ENCODE results near the gene SCN4A. TPM values are rescaled to one million over a fixed set of nuclear protein-coding genes. Genes with fewer than 3 reads are reported as not detected.

SCN4A gene
- total RNA-seq, 3 donors from 2014 or later = 0.05 to 0.14 TPM; not detected in 1

GRCh38 chr17:63996430-63997182, 23.9 kb upstream of the SCN4A start:
- Mint-ChIP-seq H3K27me3 (ENCODE audit: low read depth) (no peaks in the 10 kb centered on the region), H3K4me1 (ENCODE audit: low read depth) (peaks cover 50% of the 10 kb centered on the region), H3K4me3 (no peak overlapping the region), H3K9me3 (no peaks in the 10 kb centered on the region), H3K36me3 (ENCODE audit: insufficient read depth) (no peaks in the 10 kb centered on the region)
- ATAC-seq (no peak), DNase-seq (no peak)

- Mint-ChIP-seq H3K36me3 (ENCODE audit: insufficient read depth) (no peaks in the 10 kb centered on the region), H3K27me3 (ENCODE audit: low read depth) (no peaks in the 10 kb centered on the region), H3K4me3 (no peak overlapping the region), H3K9me3 (no peaks in the 10 kb centered on the region), H3K4me1 (ENCODE audit: low read depth) (peaks cover 57% of the 10 kb centered on the region)
- ATAC-seq (no peak), DNase-seq (no peak)
These were observed 22.9 kb upstream of the SCN4A start for GRCh38 chr17:63995626-63996025.

GRCh38 chr17:63993368-63993985, 20.8 kb upstream of the SCN4A start:
- peaks cover 54% of the 10 kb centered on the region for H3K4me1 Mint-ChIP-seq (ENCODE audit: low read depth)

DNA sequence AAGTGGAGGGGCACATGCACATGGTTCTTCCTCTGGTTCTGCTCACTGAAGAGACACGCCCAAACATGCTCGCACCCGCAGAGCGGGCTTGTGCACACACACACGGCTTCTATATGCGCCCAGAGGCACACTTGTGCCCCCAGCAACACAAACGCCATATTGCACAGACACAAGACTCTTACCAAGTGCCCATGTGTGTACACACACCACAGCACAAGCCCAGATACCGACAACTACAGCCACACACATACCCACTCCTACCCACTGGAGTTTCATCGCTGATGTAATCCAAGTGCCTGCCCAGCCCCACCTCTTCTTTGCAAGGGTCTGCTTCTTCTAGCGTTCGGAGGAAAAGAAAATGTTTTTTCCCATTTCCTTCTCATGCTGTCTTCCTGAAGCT, 18.9 kb upstream of the SCN4A start:
- H3K4me3 Mint-ChIP-seq = no peak overlapping the region
- no peak for DNase-seq
- peaks cover 46% of the 10 kb centered on the region for H3K4me1 Mint-ChIP-seq (ENCODE audit: low read depth)
- no peaks in the 10 kb centered on the region for H3K27me3 Mint-ChIP-seq (ENCODE audit: low read depth)
- no peak for ATAC-seq
- no peaks in the 10 kb centered on the region for H3K36me3 Mint-ChIP-seq (ENCODE audit: insufficient read depth)
- H3K9me3 Mint-ChIP-seq = no peaks in the 10 kb centered on the region

More at GRCh38 chr17:63993368-63993985, 20.8 kb upstream of the SCN4A start:
- DNase-seq (no peak), ATAC-seq (no peak)
- Mint-ChIP-seq H3K4me3 (no peak overlapping the region), H3K27me3 (ENCODE audit: low read depth) (no peaks in the 10 kb centered on the region), H3K9me3 (no peaks in the 10 kb centered on the region), H3K36me3 (ENCODE audit: insufficient read depth) (no peaks in the 10 kb centered on the region)

GRCh38 chr17:63989622-63990345, 17.1 kb upstream of the SCN4A start:
- Mint-ChIP-seq H3K9me3 (no peaks in the 10 kb centered on the region), H3K27me3 (ENCODE audit: low read depth) (no peaks in the 10 kb centered on the region), H3K36me3 (ENCODE audit: insufficient read depth) (no peaks in the 10 kb centered on the region), H3K4me3 (no peak overlapping the region), H3K4me1 (ENCODE audit: low read depth) (peaks cover 56% of the 10 kb centered on the region)
- no peak for DNase-seq
- ATAC-seq = no peak

- H3K36me3 Mint-ChIP-seq (ENCODE audit: insufficient read depth) = no peaks in the 10 kb centered on the region
- peaks cover 54% of the 10 kb centered on the region for H3K4me1 Mint-ChIP-seq (ENCODE audit: low read depth)
- no peak overlapping the region for H3K4me3 Mint-ChIP-seq
These were observed 16.3 kb upstream of the SCN4A start for GRCh38 chr17:63988741-63989621.

DNA sequence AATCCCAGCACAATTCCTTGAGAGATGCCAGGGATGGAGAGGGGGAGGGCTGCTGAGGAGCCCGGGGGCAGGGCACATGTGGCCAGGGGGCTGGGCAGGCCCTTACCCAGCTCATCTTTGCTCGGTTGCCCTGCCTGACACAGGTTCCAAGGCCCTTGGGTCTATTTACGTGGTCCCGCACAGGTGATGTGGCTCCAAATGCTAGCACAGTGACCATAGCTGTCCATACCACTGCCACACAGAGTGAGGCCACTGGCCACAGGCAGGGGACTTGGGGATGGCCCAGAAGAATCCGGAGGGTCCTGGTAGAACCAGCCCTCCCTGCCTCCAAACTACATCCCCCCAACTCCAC, 15.4 kb upstream of the SCN4A start:
- Mint-ChIP-seq H3K36me3 (ENCODE audit: insufficient read depth) (no peaks in the 10 kb centered on the region), H3K4me3 (no peak overlapping the region), H3K4me1 (ENCODE audit: low read depth) (peaks cover 47% of the 10 kb centered on the region), H3K9me3 (no peaks in the 10 kb centered on the region), H3K27me3 (ENCODE audit: low read depth) (no peaks in the 10 kb centered on the region)
- DNase-seq (no peak), ATAC-seq (no peak)

More at GRCh38 chr17:63988741-63989621, 16.3 kb upstream of the SCN4A start:
- H3K27me3 Mint-ChIP-seq (ENCODE audit: low read depth) = no peaks in the 10 kb centered on the region
- H3K9me3 Mint-ChIP-seq = no peaks in the 10 kb centered on the region
- no peak for ATAC-seq
- no peak for DNase-seq

DNA sequence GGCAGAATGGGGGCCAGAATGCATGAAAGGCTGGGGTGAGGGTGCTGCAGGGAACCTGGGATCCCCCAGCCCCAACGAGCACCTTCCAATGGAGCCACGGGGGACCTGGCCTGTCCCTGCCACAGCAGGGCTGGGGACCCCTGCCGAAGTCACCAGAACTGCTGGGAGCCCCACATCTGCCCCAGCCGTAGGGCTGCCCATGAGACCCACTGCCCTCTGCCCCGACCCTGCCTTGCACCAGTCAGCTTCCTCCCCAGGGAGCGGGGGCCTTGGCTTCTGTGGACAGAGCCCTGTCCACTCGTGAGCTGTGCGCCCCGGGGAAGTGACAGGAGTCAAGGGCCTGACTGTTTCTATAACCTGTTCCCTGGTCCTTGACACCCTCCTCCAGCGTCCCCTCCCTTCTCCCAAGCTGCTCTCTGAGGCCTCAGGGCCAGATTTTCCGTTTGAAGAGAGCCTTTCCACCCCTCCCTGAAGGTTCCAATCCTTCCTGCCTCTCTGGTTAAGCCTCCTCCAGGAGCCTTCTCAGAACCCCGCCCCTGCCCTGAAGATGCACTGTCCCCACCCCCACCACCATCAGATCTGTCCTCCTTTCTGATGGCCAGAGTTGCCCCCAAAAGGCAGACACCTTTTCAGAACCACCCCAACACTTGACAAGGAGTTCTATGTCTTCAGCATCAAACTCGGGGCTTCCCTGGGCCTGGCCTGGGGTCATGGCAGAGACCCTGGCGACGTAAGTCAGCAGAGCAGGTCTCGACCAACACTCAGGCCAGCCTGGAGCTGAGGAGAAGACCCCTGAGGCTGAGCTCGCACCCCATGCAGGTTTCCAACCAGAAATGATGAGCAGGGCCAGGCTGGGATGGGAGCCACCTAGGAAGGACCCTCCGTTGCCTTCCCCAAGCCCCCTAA, 14.8 kb upstream of the SCN4A start:
- no peak for DNase-seq
- peaks cover 44% of the 10 kb centered on the region for H3K4me1 Mint-ChIP-seq (ENCODE audit: low read depth)
- H3K9me3 Mint-ChIP-seq = peaks cover 5% of the 10 kb centered on the region
- no peak overlapping the region for H3K4me3 Mint-ChIP-seq
- H3K27me3 Mint-ChIP-seq (ENCODE audit: low read depth) = no peaks in the 10 kb centered on the region
- no peaks in the 10 kb centered on the region for H3K36me3 Mint-ChIP-seq (ENCODE audit: insufficient read depth)
- ATAC-seq = no peak

- Mint-ChIP-seq H3K4me3 (no peak overlapping the region), H3K9me3 (peaks cover 10% of the 10 kb centered on the region), H3K4me1 (ENCODE audit: low read depth) (peaks cover 37% of the 10 kb centered on the region), H3K27me3 (ENCODE audit: low read depth) (no peaks in the 10 kb centered on the region), H3K36me3 (ENCODE audit: insufficient read depth) (no peaks in the 10 kb centered on the region)
- ATAC-seq = no peak
- no peak for DNase-seq
These were observed 14.1 kb upstream of the SCN4A start for GRCh38 chr17:63986821-63987220.

GRCh38 chr17:63985387-63986140, 12.8 kb upstream of the SCN4A start:
- Mint-ChIP-seq H3K4me1 (ENCODE audit: low read depth) (peaks cover 28% of the 10 kb centered on the region), H3K36me3 (ENCODE audit: insufficient read depth) (no peaks in the 10 kb centered on the region), H3K4me3 (no peak overlapping the region), H3K27me3 (ENCODE audit: low read depth) (no peaks in the 10 kb centered on the region), H3K9me3 (peaks cover 12% of the 10 kb centered on the region)
- no peak for DNase-seq
- peak; percentile 16 to 22 for ATAC-seq

GRCh38 chr17:63984651-63985386, 12.1 kb upstream of the SCN4A start:
- Mint-ChIP-seq H3K4me3 (no peak overlapping the region), H3K4me1 (ENCODE audit: low read depth) (peaks cover 21% of the 10 kb centered on the region), H3K9me3 (peaks cover 12% of the 10 kb centered on the region), H3K27me3 (ENCODE audit: low read depth) (no peaks in the 10 kb centered on the region), H3K36me3 (ENCODE audit: insufficient read depth) (no peaks in the 10 kb centered on the region)
- ATAC-seq = peak; percentile 94
- peak; percentile 49 for DNase-seq

- no peak for DNase-seq
- no peaks in the 10 kb centered on the region for H3K36me3 Mint-ChIP-seq (ENCODE audit: insufficient read depth)
- H3K9me3 Mint-ChIP-seq = peaks cover 12% of the 10 kb centered on the region
- H3K4me1 Mint-ChIP-seq (ENCODE audit: low read depth) = peaks cover 18% of the 10 kb centered on the region
- no peaks in the 10 kb centered on the region for H3K27me3 Mint-ChIP-seq (ENCODE audit: low read depth)
- H3K4me3 Mint-ChIP-seq = no peak overlapping the region
- ATAC-seq = no peak
These were observed 11.5 kb upstream of the SCN4A start for GRCh38 chr17:63984236-63984635.
